H9 (cell line): Measurements from ENCODE around the gene LATS2. TPM values are rescaled to one million over a fixed set of nuclear protein-coding genes. Genes with fewer than 3 reads are reported as not detected.

Experiments
- DNase-seq: peaks from one replicate; pipeline ENCODE4 v3.0.0-alpha.2; 2017
- H2AFZ ChIP-seq: one replicate; pipeline ENCODE4 v1.6.1; 2013; ENCODE audit warnings: mild to moderate bottlenecking, low read length, control low read depth, moderate library complexity
- H2AK5ac ChIP-seq: 2 replicates; pipeline ENCODE4 v1.6.1; 2013; ENCODE audit warnings: low read length, control low read depth, mixed read lengths; ENCODE audit not compliant: insufficient read length
- H2BK120ac ChIP-seq: one replicate; pipeline ENCODE4 v1.6.1; 2013; ENCODE audit warnings: low read depth, mild to moderate bottlenecking, low read length, control low read depth, inconsistent platforms; ENCODE audit not compliant: poor library complexity, severe bottlenecking
- H2BK12ac ChIP-seq: 2 replicates; pipeline ENCODE4 v1.6.1; 2013; ENCODE audit warnings: low read length, control low read depth, mixed read lengths, low read depth; ENCODE audit not compliant: insufficient read length
- H2BK15ac ChIP-seq: 2 replicates; pipeline ENCODE4 v1.6.1; 2013; ENCODE audit warnings: low read depth, low read length, control low read depth
- H2BK20ac ChIP-seq: one replicate; pipeline ENCODE4 v1.6.1; 2013; ENCODE audit warnings: low read depth, mild to moderate bottlenecking, low read length, control low read depth, inconsistent platforms; ENCODE audit not compliant: poor library complexity, severe bottlenecking
- H2BK5ac ChIP-seq: 2 replicates; pipeline ENCODE4 v1.6.1; 2013; ENCODE audit warnings: low read length, control low read depth, mixed read lengths; ENCODE audit not compliant: insufficient read length
- H3K14ac ChIP-seq: 2 replicates; pipeline ENCODE4 v1.6.1; 2013; ENCODE audit warnings: low read length, control low read depth; ENCODE audit not compliant: insufficient read depth
- H3K18ac ChIP-seq: 2 replicates; pipeline ENCODE4 v1.6.1; 2013; ENCODE audit warnings: low read depth, mild to moderate bottlenecking, mixed read lengths, low read length, control low read depth; ENCODE audit not compliant: insufficient read length
- H3K23ac ChIP-seq: 2 replicates; pipeline ENCODE4 v1.6.1; 2013; ENCODE audit warnings: low read length, control low read depth, mixed read lengths, low read depth; ENCODE audit not compliant: insufficient read length
- H3K23me2 ChIP-seq: 2 replicates; pipeline ENCODE4 v1.6.1; 2013; ENCODE audit warnings: low read depth, mild to moderate bottlenecking, mixed read lengths, low read length, control low read depth; ENCODE audit not compliant: insufficient read length, poor library complexity, severe bottlenecking
- H3K27ac ChIP-seq: 2 replicates; pipeline ENCODE4 v1.5.1; 2013; ENCODE audit warnings: low read length, control low read depth, mixed read lengths, low read depth; ENCODE audit not compliant: insufficient read length
- H3K27me3 ChIP-seq: 2 replicates; pipeline ENCODE4 v1.6.1; 2013; ENCODE audit warnings: low read length, control low read depth, inconsistent platforms; ENCODE audit not compliant: insufficient read depth
- H3K4ac ChIP-seq: 2 replicates; pipeline ENCODE4 v1.6.1; 2013; ENCODE audit warnings: low read depth, mild to moderate bottlenecking, control low read depth, inconsistent platforms, low read length, moderate library complexity
- H3K4me1 ChIP-seq: 2 replicates; pipeline ENCODE4 v1.6.1; 2013; ENCODE audit warnings: low read length, control low read depth, inconsistent platforms; ENCODE audit not compliant: insufficient read depth
- H3K4me2 ChIP-seq: 2 replicates; pipeline ENCODE4 v1.6.1; 2013; ENCODE audit warnings: low read length, control low read depth, mixed read lengths; ENCODE audit not compliant: insufficient read length, insufficient read depth
- H3K56ac ChIP-seq: 2 replicates; pipeline ENCODE4 v1.6.1; 2013; ENCODE audit warnings: low read depth, mild to moderate bottlenecking, mixed read lengths, low read length, control low read depth; ENCODE audit not compliant: insufficient read length
- H3K79me1 ChIP-seq: 2 replicates; pipeline ENCODE4 v1.6.1; 2013; ENCODE audit warnings: low read depth, mild to moderate bottlenecking, moderate library complexity, low read length, control low read depth, inconsistent platforms; ENCODE audit not compliant: insufficient read depth, poor library complexity, severe bottlenecking
- H3K79me2 ChIP-seq: 2 replicates; pipeline ENCODE4 v1.6.1; 2013; ENCODE audit warnings: low read length, control low read depth, inconsistent platforms; ENCODE audit not compliant: insufficient read depth
- H3K9ac ChIP-seq: 2 replicates; pipeline ENCODE4 v1.6.1; 2013; ENCODE audit warnings: low read length, control low read depth, mixed read lengths; ENCODE audit not compliant: insufficient read length; ENCODE audit errors: extremely low read depth
- H3K9me3 ChIP-seq: one replicate; pipeline ENCODE4 v1.6.1; 2013; ENCODE audit warnings: low read depth, low read length, inconsistent platforms; ENCODE audit not compliant: control insufficient read depth
- H3T11ph ChIP-seq: one replicate; pipeline ENCODE4 v1.6.1; 2013; ENCODE audit warnings: mild to moderate bottlenecking, low read length, control low read depth, inconsistent platforms
- H4K20me1 ChIP-seq: one replicate; pipeline ENCODE4 v1.6.1; 2013; ENCODE audit not compliant: control insufficient read depth, insufficient read length, insufficient read depth
- H4K5ac ChIP-seq: 2 replicates; pipeline ENCODE4 v1.6.1; 2013; ENCODE audit warnings: low read depth, mild to moderate bottlenecking, mixed read lengths, low read length, control low read depth; ENCODE audit not compliant: insufficient read length
- H4K8ac ChIP-seq: replicated peaks from 2 replicates; pipeline ENCODE4 v1.6.1; 2013; ENCODE audit warnings: low read length, control low read depth, mixed read lengths, low read depth; ENCODE audit not compliant: insufficient read length
- H4K91ac ChIP-seq: 2 replicates; pipeline ENCODE4 v1.6.1; 2013; ENCODE audit warnings: low read depth, mild to moderate bottlenecking, moderate library complexity, mixed read lengths, low read length, control low read depth; ENCODE audit not compliant: insufficient read length
- H3K27ac Mint-ChIP-seq, 3 experiments: 2 replicates in 2 of 3; 3 replicates in 1 of 3; pipeline ENCODE4 v1.8.0; 2020 to 2021; ENCODE audit warnings: mixed read lengths in 3 of 3, mild to moderate bottlenecking in 1 of 3, moderate library complexity in 1 of 3
- H3K27me3 Mint-ChIP-seq: 2 replicates; pipeline ENCODE4 v1.8.0; 2021; ENCODE audit warnings: low read depth, mild to moderate bottlenecking, moderate library complexity, mixed read lengths
- H3K36me3 Mint-ChIP-seq, 3 experiments: 2 replicates in 2 of 3; 3 replicates in 1 of 3; pipeline ENCODE4 v1.8.0; 2020 to 2021; ENCODE audit warnings: low read depth in 3 of 3, mixed read lengths in 3 of 3; ENCODE audit not compliant: insufficient read depth in 1 of 3
- H3K4me1 Mint-ChIP-seq, 2 experiments: 2 replicates each; pipeline ENCODE4 v1.8.0; 2020; ENCODE audit warnings: mixed read lengths in 2 of 2
- H3K4me3 Mint-ChIP-seq, 2 experiments: 2 replicates in 1 of 2; 3 replicates in 1 of 2; pipeline ENCODE4 v1.8.0; 2020 to 2021; ENCODE audit warnings: mild to moderate bottlenecking in 2 of 2, mixed read lengths in 2 of 2, moderate library complexity in 1 of 2
- H3K9me3 Mint-ChIP-seq, 2 experiments: 2 replicates in 1 of 2; 3 replicates in 1 of 2; pipeline ENCODE4 v1.8.0; 2020; ENCODE audit warnings: mild to moderate bottlenecking in 2 of 2, mixed read lengths in 2 of 2, moderate library complexity in 1 of 2
- CTCF ChIP-seq: fragments of 200-600 bp; sonication (generic); conservative IDR thresholded peaks from 3 replicates; pipeline ENCODE4 v1.8.0; 2021; ENCODE audit warnings: antibody characterized with exemption, mild to moderate bottlenecking
- WGBS: extraction: QIAGEN DNeasy Blood & Tissue Kit; methylation state at CpG from one replicate; pipeline ENCODE4 v1.1.7; 2013; ENCODE audit warnings: missing lambda C conversion rate, low lambda C conversion rate, mixed read lengths; ENCODE audit not compliant: insufficient read length; ENCODE audit errors: extremely low coverage; 5-methylcytosine and 5-hydroxymethylcytosine counted together
- total RNA-seq: library from RNA; stranded (reverse); gene quantifications from 2 replicates; pipeline ENCODE4 v1.2.1, GENCODE V29; 2021

LATS2 gene
- total RNA-seq, 1 experiment from 2014 or later, result 20.0 TPM

GRCh38 chr13:21053231-21053630 is 8.2 kb downstream of the LATS2 start:
- H3K18ac ChIP-seq, result no peak overlapping the region
- no peak overlapping the region for H3K9ac ChIP-seq
- H4K91ac ChIP-seq, result no peak overlapping the region
- DNase-seq, result no peak
- H3K9me3 ChIP-seq, result no peaks in the 10 kb centered on the region
- H2BK120ac ChIP-seq, result no peak overlapping the region
- H3K23me2 ChIP-seq, result no peaks in the 10 kb centered on the region
- peaks cover 3% of the 10 kb centered on the region for H4K20me1 ChIP-seq
- H3K79me2 ChIP-seq, result peaks cover 65% of the 10 kb centered on the region; the same call in 1 of the 2 replicates
- Mint-ChIP-seq H3K4me3 (no peak overlapping the region), H3K4me1 (peaks cover 60 to 64% of the 10 kb centered on the region in 2 experiments), H3K27me3 (no peaks in the 10 kb centered on the region), H3K27ac (peak overlapping the region in 2 of 3 experiments; percentile 69 to 96; a peak in 4 of 7 replicates), H3K36me3 (peaks cover 4 to 30% (median 16%) of the 10 kb centered on the region in 3 experiments; a peak in 4 of 7 replicates), H3K9me3 (no peaks in the 10 kb centered on the region)
- no peak overlapping the region for H3K56ac ChIP-seq
- no peak overlapping the region for H3K4ac ChIP-seq
- H3K27ac ChIP-seq, result no peak overlapping the region
- no peaks in the 10 kb centered on the region for H3K27me3 ChIP-seq
- H4K8ac ChIP-seq, result no peak overlapping the region
- peaks cover 5% of the 10 kb centered on the region for H3K79me1 ChIP-seq
- H3K23ac ChIP-seq, result no peak overlapping the region
- no peak overlapping the region for H2AK5ac ChIP-seq
- no peak overlapping the region for H2BK12ac ChIP-seq
- no peak overlapping the region for H2BK20ac ChIP-seq
- no peak overlapping the region for H3K14ac ChIP-seq
- WGBS, result no CpG with 5 or more reads among the region's 5 CpGs
- no peak for TF ChIP-seq CTCF
- no peak overlapping the region for H3K4me2 ChIP-seq
- no peak overlapping the region for H4K5ac ChIP-seq
- no peak overlapping the region for H2AFZ ChIP-seq
- H3T11ph ChIP-seq, result no peak overlapping the region
- H3K4me1 ChIP-seq, result peaks cover 6% of the 10 kb centered on the region; the same call in 1 of the 2 replicates
- no peak overlapping the region for H2BK15ac ChIP-seq
- H2BK5ac ChIP-seq, result no peak overlapping the region
